Activated CD8-positive, alpha-beta memory T cell treated with anti-CD3 and anti-CD28 coated beads for 48 hours (primary cell): Measurements from ENCODE around the gene MITF.

ENCODE experiments used
- DNase-seq, 3 experiments: peaks; one replicate each; pipeline ENCODE4 v3.0.0-alpha.2; 2020; ENCODE audit warnings: low read depth in 2 of 3, low spot score in 2 of 3

MITF gene

GRCh38 chr3:69739204-69740102, at the start of gene MITF:
TSS of gene MITF (plus strand) at chr3:69739464. CDS start at chr3:69739598, 134 bp downstream.
- DNase-seq, result peak; percentile 5 to 22 (median 13)

GRCh38 chr3:69691860-69692259, 47.4 kb upstream of the MITF start:
- DNase-seq, result no peak

- DNase-seq, result no peak
Observed at GRCh38 chr3:69692761-69693160, 46.5 kb upstream of the MITF start.

- DNase-seq, result no peak
Observed at GRCh38 chr3:69695443-69695842, 43.8 kb upstream of the MITF start.

GRCh38 chr3:69695933-69696332, 43.3 kb upstream of the MITF start:
- no peak for DNase-seq

- DNase-seq, result no peak
Observed at GRCh38 chr3:69696367-69696766, 42.9 kb upstream of the MITF start.

- no peak for DNase-seq
Observed at GRCh38 chr3:69697381-69697780, 41.9 kb upstream of the MITF start.

- no peak for DNase-seq
Observed at GRCh38 chr3:69698728-69699127, 40.5 kb upstream of the MITF start.

- DNase-seq, result no peak
Observed at GRCh38 chr3:69699183-69699582, 40.1 kb upstream of the MITF start.

- no peak for DNase-seq
Observed at GRCh38 chr3:69700949-69701348, 38.3 kb upstream of the MITF start.

- no peak for DNase-seq
Observed at GRCh38 chr3:69710153-69710977, 28.9 kb upstream of the MITF start.

- no peak for DNase-seq
Observed at GRCh38 chr3:69712269-69712668, 27.0 kb upstream of the MITF start.

- DNase-seq, result no peak
Observed at GRCh38 chr3:69712933-69713332, 26.3 kb upstream of the MITF start.

- no peak for DNase-seq
Observed at GRCh38 chr3:69715204-69715603, 24.1 kb upstream of the MITF start.

GRCh38 chr3:69716119-69716518, 23.1 kb upstream of the MITF start:
- DNase-seq, result no peak

- no peak for DNase-seq
Observed at GRCh38 chr3:69718866-69719586, 20.2 kb upstream of the MITF start.

- no peak for DNase-seq
Observed at GRCh38 chr3:69719587-69720122, 19.6 kb upstream of the MITF start.

GRCh38 chr3:69720824-69721223, 18.4 kb upstream of the MITF start:
- no peak for DNase-seq

GRCh38 chr3:69723389-69723788, 15.9 kb upstream of the MITF start:
- DNase-seq, result no peak

- no peak for DNase-seq
Observed at GRCh38 chr3:69724722-69725435, 14.4 kb upstream of the MITF start.
